ENCODE data around the gene PLCH2.

- TF ChIP-seq CTCF (IDR thresholded peaks at IDR 0.05) (no peak), EZH2 (IDR thresholded peaks at IDR 0.05; ENCODE audit: borderline replicate concordance, insufficient read depth, low read depth, low read length, poor library complexity, severe bottlenecking) (no peak)
Measured at GRCh38 chr1:2437617-2438016, 38.5 kb upstream of the PLCH2 start.

Measured in B cell (primary cell).